WI38 (cell line): ENCODE measurements around the gene ROBO3.

Experiments
- H3K4me3 ChIP-seq: 2 replicates; pipeline ENCODE4 v1.5.1; 2011; ENCODE audit warnings: low read depth, mild to moderate bottlenecking, control low read depth, low read length
- CTCF ChIP-seq: IDR thresholded peaks from 2 replicates; pipeline ENCODE4 v1.5.1; 2012; ENCODE audit warnings: low read depth, mild to moderate bottlenecking, control low read depth, low read length

Gene ROBO3

GRCh38 chr11:124915541-124916369, 50.5 kb downstream of the ROBO3 start:
- no peak overlapping the region for H3K4me3 ChIP-seq
- no peak for TF ChIP-seq CTCF

- TF ChIP-seq CTCF = no peak
- H3K4me3 ChIP-seq = no peak overlapping the region
Observed at GRCh38 chr11:124916370-124916710, 51.1 kb downstream of the ROBO3 start.

- no peak for TF ChIP-seq CTCF
- no peak overlapping the region for H3K4me3 ChIP-seq
Observed at GRCh38 chr11:124917115-124917637, 51.9 kb downstream of the ROBO3 start.

- no peak for TF ChIP-seq CTCF
Observed at GRCh38 chr11:124918950-124919349, 53.7 kb downstream of the ROBO3 start, which contains the start of gene HEPN1. TSS of gene HEPN1 (plus strand) at chr11:124919250.

GRCh38 chr11:124919898-124920297, 54.7 kb downstream of the ROBO3 start:
- no peak overlapping the region for H3K4me3 ChIP-seq
- no peak for TF ChIP-seq CTCF

More at GRCh38 chr11:124918950-124919349, 53.7 kb downstream of the ROBO3 start, which contains the start of gene HEPN1:
- H3K4me3 ChIP-seq = no peak within 1 kb of the TSS

GRCh38 chr11:124920356-124920755, 55.1 kb downstream of the ROBO3 start:
- TF ChIP-seq CTCF = no peak
- no peak overlapping the region for H3K4me3 ChIP-seq

GRCh38 chr11:124920870-124921609, 55.8 kb downstream of the ROBO3 start:
- no peak for TF ChIP-seq CTCF
- H3K4me3 ChIP-seq = peak overlapping the region; percentile 40
